GM19099 (cell line): Measurements from ENCODE around the gene SPATA25.

Source experiments
- POLR2A ChIP-seq: IDR thresholded peaks from 3 replicates; pipeline ENCODE4 v1.6.1; 2011; ENCODE audit warnings: low read depth; ENCODE audit not compliant: insufficient read length; ENCODE audit errors: extremely low read depth

The SPATA25 gene

DNA sequence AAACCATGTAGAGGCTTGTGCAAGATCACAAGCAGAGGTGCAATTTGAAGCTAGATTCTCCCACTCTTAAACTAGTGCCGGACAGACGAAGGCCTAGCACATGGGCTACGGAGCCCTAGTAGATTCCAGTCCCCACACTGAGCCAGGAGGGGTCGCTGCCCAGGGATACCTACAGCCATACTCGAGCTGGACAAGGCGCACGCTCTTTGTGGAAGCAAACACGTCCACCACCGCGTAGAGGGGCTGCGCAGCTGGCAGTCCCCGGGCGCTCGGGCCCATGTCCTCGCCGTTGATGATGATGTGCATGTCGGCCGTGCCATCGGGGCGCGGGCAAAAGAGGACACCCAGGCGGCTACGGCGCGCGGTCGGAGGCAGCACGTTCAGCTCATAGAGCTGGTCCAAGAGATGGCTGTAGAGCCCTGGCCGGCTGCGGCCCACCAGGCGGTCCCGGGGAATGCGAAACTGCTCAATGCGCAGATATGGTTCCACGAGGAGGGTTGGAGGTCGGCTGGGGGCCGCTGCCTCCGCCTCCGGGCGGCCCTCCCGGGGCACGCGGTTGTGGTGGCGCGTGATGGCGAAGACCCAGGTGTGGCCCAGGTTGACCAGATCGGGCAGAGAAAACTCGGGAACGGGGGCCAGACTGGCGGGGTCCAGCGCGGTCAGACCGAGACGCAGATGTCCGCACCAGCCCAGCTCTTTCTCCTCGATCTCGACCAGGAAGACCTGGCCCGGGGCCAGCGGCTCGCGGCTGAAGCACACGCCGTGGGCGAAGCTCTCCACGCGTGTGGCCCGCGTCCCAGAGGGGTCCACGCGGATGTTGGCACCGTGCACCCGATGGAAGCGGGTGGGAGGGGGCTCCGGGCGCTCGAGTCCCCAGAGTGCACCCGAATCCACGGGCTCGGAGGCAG, 2.9 kb upstream of the SPATA25 start:
- no peak for TF ChIP-seq POLR2A

DNA sequence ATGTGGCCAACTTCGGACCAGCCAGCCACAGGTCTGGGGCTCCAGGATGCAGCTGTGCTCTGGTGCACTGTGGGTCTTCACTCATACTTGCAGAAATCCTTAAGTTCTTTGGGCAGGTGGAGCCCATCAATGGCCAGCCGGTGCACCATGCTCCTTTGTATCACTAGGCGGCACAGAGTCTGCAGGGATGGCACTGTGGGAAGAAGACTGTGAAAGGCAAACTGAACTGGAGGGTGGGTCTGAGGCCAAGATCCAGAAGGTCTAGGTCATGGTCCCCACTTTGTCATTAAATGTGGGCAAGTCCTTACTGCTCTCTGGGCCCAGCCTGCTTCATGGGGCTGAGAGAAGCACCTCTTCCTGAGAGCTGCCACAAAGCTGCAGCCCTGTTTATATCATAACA, 1.3 kb upstream of the SPATA25 start:
- no peak for TF ChIP-seq POLR2A

DNA sequence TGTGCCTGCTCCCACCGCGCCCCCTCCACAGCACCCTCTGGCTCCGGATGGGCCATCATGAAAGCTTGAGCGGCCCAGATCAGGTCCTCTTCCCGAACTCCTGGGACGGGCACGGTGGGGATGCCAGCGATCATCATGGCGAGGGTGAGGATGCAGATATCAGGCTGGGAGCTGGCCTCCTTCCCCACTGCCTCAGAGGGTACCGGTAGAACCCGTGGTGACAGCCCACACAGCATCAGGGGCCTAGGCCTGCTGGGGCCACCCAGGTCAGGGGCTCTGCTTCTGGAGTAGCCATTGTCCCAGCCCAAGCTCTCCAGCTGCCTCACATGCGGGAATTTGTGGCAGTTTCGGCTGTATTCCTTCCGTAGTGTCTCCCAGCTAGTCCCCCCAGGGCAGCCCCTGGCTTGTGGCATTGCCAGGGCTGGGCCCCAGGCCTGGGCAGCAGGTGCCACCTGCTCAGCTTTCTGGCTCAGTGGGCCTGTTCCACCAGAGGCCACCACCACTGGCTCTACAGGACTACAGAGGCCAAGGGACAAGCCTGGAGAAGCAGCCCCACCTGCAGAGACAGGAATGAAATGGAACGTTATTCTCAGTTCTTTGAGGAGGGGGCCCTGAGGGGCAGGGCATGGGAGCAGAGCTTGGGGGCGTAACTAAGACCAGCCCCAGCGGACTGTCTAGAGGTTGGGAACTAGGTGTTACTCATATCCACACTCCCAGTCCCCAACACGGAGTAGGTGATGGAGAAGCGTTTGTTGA, 654 bp downstream of the SPATA25 start:
- no peak for TF ChIP-seq POLR2A

DNA sequence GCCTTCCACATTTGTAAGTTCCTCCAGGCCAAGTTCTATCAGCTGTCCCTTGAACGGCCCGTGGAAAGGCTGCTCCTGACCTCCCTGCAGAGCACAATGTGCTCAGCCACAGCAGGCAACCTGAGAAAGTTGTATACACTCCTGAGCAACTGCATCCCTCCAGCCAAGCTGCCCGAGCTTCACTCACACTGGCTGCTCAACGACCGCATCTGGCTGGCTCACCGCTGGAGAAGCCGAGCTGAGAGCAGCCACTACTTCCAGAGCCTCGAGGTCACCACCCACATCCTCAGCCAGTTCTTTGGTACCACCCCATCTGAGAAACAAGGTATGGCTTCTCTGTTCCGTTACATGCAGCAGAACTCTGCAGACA, 4.3 kb downstream of the SPATA25 start:
- TF ChIP-seq POLR2A = no peak

DNA sequence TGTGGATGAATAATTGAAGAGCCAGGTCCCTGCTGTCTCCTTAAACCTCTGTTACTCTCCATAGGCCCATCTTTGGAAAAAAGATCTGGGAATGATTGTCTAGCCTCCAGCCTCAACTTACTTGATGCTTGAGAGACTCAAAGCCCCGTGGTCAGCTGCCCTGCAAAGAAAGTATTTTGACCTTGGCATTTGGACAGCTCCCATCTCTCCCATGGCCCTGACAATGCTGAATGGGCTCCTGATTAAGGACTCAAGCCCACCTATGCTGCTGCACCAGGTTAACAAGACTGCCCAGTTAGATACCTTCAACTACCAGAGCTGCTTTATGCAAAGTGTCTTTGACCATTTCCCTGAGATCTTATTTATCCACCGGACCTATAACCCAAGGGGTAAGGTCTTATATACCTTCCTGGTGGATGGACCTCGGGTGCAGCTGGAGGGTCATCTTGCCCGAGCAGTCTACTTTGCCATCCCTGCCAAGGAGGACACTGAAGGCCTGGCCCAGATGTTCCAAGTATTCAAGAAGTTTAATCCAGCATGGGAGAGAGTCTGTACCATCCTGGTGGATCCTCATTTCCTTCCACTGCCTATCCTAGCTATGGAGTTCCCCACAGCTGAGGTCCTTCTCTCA, 4.8 kb downstream of the SPATA25 start:
- TF ChIP-seq POLR2A = no peak

DNA sequence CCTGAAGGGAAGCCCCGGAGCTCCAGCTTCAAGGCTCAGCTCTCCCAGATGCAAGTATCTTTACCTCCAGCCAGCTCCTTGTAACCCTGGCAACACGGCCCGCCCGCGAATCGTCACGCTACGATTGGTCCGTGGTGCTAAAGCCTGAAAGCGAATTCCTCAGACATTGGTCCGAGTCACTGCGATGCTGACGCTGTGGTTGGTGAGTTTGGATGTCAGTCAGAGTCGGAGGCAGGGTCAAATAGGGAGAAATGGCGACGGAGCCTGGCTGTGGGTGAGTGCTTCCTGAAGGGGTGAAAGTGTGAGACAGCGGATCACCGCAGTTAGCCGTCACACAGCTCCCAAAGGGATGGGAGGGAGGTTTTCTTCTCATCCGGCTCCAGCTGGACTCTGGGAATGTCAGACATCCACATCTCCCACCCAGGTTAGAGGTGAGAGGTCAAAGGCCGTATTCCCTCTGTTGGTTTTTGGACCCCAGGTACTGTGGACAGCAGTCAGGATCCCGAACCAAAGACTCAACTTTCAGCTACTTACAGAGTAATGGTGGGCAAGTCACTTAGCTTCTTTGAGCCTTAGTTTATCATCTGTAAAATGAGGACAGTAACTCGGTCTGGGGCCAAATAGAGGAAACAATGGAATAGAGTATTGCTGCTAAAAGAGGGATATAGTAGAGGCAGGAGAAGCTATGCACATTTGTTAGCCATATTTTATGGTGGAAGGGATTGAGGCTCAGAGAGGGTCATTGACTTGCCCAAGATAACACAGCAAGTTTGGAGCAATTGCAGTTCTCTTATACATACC, 6.2 kb downstream of the SPATA25 start, which contains the start of gene ZSWIM1:
TSS of gene ZSWIM1 (plus strand) at position 240 of the 801 bp plus-strand sequence. CDS start 1,366 bp downstream, outside the sequence.
- peak; percentile 89 for TF ChIP-seq POLR2A

DNA sequence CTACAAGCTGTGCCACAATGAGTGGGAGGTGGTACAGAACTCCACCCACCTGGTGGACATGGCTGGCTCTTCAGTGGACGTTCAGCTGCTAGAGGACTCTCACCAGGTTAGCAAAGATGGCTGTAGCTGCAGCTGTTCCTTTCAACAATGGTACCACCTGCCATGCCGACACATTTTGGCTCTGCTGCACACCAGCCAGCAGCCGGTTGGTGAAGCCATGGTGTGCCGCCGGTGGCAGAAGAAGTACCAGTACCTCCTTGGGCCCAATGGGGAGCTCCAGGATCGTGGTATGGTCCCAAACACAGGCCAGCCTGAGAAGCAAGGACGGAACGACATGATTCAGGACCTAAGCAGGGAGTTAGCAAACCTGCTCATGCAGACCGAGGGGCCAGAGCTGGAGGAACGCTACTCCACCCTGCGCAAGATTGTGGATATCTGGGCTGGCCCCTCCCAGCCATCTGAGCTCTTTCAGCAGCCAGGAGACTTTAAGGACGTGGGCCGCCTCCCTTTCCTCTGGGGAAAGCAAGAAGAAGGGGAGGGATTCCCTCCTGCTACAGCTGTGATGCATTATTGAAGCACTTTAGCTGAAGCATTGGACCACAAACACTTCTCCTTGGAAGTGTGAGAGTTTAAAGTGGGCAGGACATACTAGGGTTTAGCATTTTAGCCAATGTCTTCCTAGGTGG, 9.2 kb downstream of the SPATA25 start:
- no peak for TF ChIP-seq POLR2A

DNA sequence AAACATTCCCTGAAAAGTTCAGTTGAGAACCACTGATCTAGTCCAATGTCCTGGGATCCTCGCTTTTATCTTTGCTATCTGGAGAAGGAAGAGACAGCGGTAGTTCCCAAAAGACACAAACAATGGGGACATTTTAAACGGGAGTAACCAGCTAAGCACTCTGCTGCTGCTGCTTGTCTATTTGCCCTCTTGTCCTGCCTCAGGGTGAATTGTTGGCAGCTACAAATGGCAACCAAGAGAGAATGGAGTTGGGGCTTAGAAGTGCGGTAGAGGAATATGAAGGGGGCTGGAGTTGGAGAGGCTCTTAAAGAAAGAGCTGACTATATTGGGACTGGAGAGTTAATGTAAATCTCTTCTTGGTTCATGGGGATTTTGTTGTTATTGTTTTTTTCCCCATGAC, 12.8 kb downstream of the SPATA25 start:
- no peak for TF ChIP-seq POLR2A

DNA sequence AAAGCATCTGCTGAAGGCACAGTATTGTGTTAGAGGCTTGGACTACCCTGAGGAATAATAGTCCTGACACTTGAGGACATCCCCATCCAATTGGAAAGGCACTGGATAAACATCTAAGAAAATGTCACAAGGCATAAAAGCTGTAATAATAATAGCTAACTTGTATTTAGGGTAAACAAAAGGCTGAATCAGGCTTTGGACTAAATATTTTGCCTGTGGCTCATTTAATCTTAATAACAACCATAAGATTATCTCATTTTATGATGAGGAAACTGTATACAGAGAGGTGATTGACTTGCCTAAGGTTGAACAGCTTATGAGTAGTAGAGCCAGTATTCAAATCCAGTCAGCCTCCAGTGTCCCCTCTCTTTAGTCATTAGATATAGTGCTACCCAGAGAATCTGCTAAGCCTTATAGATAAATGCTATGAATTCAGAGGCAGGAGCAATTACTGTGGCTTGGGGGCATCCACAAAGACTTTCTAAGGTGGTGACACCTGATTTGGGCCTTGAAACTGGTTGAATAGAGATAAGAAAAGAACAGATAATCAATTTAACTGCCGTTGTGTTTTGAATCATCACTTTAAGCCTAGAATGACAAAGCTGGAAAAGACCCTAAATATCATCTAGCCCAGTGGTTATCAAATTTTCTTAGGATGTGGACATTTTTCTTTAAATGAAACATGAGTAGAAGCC, 13.9 kb downstream of the SPATA25 start:
- TF ChIP-seq POLR2A = no peak

DNA sequence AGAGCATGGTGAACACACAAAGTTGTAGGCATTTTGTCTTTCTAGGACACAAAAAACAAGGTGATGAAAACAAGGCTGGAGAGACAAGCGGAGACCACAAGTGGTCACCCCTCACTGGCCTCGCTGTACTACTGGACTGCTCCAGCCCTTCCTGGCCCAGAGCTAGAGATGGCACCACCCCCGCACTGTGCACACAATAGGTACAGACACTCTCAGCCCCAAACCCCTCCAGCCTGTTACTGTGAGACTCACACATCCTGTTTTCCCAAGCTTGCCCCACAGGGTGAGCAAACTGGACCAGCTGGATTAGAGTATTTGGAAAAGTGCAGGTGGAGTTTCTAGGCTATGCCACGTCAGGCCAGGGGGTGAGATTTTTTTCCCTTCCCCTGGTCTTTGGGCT, 14.8 kb downstream of the SPATA25 start:
- TF ChIP-seq POLR2A = no peak

DNA sequence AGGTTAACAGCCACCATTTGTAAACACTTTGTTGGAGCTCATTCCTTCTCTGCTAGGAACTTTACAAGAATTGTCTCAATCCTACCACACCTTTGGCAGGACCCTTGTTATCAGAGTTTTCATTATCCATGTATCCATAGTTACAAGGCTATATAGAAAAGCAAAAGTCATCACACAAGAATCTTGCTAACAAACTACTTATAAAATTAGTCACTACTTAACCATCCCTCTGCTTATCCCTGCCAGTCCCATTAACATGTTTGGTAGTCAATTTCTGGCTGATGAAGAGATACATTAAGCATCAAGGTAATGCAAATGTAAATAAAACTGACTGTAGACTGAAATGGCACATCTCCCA, 19.6 kb downstream of the SPATA25 start:
- no peak for TF ChIP-seq POLR2A

DNA sequence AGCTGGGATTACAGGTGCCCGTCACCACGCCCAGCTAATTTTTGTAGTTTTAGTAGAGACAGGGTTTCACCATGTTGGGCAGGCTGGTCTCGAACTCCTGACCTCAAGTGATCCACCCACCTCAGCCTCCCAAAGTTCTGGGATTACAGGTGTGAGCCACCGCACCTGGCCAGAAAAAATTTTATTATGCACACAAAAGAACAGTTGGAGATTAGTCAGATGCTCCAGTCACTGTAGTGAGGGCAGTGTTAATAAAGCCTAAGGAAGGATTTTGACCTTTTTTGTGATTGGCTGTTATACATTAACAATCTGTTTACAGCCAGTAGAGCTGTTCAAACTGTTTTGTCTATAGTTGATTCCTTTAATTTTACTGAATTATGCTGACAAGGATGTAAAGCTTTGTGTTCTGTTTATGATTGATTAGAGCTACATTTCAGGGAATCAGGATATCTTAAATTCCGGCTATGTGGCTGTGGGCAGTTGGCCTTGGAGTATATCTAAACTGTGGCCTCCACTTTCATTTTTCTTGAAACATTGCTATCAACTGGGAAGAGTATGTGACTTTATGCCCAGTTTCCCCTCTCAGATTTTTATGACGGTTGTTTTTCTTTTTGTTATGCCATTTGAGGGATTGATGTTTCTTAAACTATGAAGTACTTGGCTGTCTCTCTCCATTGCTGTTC, 20.1 kb downstream of the SPATA25 start:
- TF ChIP-seq POLR2A = no peak

DNA sequence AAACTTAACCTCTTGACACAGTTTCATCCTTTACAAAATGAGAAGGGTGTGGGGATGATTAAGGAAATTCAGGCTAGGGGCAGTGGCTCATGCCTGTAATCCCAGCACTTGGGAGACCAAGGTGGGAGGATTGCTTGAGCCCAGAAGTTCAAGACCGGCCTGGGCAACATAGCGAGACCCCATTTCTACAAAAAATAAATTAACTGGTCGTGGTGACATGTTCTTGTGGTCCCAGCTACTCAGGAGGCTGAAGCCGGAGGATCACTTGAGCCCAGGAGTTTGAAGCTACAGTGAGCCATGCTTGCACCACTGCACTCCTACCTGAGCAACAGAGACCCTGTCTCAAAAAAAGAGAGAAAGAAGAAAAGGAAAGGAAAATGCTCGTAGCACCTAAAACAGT, 21.0 kb downstream of the SPATA25 start:
- TF ChIP-seq POLR2A = no peak

DNA sequence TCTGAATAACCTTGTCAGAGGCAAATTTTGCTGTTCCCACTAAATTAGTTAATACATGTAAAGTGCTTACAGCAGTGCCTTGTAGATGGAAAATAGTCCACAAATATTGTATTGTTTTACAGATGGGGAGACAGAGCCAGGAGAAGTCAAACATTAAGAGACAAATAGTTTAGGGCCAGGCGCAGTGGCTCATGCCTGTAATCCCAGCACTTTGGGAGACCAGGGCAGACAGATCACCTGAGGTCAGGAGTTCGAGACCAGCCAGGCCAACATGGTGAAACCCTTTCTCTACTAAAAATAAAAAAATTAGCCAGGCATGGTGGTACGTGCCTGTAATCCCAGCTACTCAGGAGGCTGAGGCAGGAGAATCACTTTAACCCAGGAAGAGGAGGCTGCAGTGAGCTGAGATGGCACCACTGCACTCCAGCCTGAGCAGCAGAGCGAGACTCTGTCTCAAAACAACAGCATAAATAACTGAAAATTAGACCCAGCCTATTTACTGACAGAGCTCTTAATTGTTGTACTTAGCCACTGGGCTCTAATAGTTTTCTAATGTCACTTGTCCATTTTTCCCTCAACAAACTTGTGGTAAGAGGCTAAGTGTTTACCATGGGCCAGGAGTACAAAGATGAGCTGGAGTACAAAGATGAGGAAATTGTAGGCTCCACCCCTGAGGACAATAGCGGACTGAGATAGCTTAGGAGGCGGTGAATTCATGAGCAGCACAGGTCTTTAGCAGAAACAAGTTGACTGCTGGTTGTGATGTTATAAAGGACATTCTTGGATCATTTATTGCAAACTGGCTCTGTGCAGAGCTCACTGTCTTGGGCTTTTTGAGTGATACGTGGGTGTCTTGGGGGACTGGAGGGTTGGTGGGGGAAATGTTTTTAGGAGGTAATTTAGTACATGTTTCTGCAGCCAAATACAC, 23.6 kb downstream of the SPATA25 start:
- no peak for TF ChIP-seq POLR2A
